GM19328 (cell line): ENCODE data around the gene ELF5.

Experiments
- ATAC-seq: cut with Tn5 transposase; IDR thresholded peaks from one replicate; pipeline ENCODE4 v1.9.1; 2021; ENCODE audit warnings: mild to moderate bottlenecking, moderate library complexity; ENCODE audit not compliant: unreplicated experiment

ELF5 gene

GRCh38 chr11:34513682-34514449 is at the start of gene ELF5:
ELF5 (minus strand) TSS chr11:34513794; CDS start chr11:34505749, 8,045 bp downstream.
- ATAC-seq: no peak

- no peak for ATAC-seq
Observed at GRCh38 chr11:34562976-34563375, 49.4 kb upstream of the ELF5 start.

DNA sequence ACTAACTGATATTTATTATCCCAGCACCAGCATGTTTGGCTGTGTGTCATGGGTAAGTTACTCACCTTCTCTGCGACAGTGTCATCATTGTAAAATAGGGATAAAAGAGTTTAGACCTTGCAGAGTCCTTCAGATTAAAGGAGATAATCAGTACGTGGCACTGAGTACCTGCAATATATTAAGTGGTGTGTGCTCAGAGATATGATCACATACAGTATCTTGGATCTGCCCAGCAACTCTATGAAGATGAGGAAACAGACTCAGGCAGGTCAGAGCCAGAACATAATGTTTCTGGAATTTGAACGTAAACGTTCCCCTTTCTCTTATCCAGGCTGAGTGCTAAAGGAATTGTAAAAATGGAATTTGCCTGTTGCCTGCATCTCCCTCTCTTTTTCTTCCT is 46.9 kb upstream of the ELF5 start:
- ATAC-seq: no peak

DNA sequence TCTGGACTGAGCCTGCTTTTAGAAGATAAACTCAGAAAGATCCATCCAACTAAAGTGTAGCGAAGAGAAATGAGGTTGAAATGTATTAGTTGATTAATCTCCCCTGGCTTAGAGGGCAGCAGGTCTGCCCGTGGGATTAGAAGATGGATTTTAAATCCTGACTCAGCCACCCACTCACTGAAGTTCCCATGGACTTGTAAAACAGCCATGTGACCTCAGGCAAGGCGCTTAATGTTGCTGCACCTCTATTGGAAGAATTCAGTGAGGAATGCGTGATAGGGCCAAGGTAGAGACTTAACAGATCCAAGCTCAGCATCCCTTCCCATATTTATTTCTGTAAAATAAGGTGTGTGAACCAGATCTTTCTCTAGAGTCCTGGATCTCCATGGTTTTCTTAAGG is 45.1 kb upstream of the ELF5 start:
- ATAC-seq: no peak

DNA sequence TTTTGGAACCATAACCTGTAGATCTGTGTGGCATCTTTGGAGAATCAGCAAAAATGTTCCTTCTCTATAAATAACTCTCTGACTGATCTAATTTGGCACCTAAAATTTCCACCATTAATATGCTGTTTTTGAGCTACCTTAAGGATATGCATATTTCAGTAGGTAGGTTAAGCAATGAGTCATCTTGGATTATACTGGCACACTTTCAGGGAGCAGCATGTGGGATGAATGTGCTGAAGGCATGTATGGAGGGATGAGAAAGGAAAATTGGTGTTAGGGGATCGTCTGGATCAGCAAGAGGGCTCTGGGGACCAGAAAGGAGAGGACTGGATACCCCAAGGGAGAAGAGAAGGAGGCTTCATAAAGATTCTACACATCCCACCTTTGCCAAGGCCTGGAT is 44.6 kb upstream of the ELF5 start:
- ATAC-seq: no peak

- ATAC-seq: no peak
Observed at GRCh38 chr11:34552270-34552669, 38.7 kb upstream of the ELF5 start.

DNA sequence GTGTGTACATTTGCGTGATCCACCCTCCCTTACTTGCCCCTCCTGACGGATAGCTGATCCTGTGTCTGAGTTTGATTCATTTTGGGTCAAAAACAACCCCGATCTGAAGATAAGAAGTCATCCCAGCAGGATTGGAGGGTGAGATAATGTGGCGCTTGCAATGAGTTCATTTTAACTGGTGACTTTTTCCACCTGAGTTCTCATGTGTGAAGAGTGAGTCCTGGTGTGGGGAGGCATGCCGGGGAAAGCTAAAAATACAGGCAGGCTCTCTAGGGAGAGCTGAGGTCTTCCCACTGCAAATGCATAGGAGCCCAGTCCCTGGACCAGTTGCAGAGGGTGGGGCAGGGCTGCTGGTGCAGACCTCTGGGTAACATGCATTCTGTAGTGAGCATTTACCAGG is 35.7 kb upstream of the ELF5 start:
- no peak for ATAC-seq

DNA sequence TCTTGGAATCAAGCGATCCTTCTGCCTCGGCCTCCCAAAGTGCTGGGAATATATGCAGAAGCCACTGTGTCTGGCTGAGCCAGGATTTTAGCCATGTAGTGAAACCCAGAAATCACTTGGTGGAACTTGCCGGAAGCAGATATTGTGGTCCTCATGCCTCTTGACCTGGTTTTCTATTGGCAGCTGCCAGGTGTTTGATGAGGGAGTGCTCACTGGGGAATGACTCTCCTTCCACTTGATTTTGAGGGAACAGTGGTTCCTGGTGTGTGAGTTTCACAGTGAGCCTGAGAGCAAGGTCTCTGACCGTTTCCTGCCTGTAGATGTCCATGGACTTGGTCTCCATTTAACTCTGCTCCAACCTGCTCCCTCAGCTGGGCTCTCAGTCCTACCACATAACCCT is 34.7 kb upstream of the ELF5 start:
- no peak for ATAC-seq

GRCh38 chr11:34546511-34547209 is 33.1 kb upstream of the ELF5 start:
- no peak for ATAC-seq

GRCh38 chr11:34542089-34542488 is 28.5 kb upstream of the ELF5 start:
- ATAC-seq: no peak

DNA sequence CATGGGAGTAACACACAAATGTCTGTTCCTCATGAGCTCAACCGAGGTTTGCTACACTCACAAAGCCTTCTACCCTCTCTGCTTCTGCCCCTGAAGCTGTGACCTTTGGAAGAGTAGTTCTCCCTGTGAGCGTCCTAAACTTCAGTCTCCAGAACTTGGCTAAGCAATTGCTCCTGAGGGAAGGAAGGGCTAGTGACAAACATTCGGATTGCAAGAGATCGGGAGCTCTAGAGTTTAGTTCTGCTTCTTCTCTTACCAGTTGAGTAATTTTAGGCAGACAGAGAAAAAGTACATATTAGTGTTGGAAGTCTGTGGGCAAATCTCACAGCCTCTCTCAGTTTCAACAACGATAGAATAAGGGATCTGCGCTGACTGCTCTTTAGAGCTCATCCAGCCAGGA is 27.3 kb upstream of the ELF5 start:
- no peak for ATAC-seq

GRCh38 chr11:34537636-34538035 is 24.0 kb upstream of the ELF5 start:
- no peak for ATAC-seq

- no peak for ATAC-seq
Observed at GRCh38 chr11:34536056-34536455, 22.5 kb upstream of the ELF5 start.

- no peak for ATAC-seq
Observed at GRCh38 chr11:34534826-34535225, 21.2 kb upstream of the ELF5 start.

DNA sequence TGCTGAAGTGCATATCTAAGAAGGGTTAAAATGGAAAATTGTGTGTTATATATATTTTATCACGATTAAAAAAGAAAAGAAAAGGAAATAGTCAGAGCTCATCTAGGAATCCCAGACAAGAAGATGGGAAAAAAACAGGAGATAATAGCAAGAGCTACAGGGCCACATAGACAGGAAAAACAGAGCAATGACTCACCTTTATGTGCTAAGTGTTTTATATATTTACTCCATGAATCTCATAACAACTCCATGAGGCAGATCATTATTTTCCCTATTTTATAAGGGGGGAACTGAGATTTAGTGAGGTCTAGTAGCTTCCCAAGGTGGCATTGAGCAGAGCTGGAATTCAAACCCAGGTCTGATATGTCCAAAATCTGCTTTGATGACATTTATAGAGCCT is 18.1 kb upstream of the ELF5 start:
- ATAC-seq: no peak

DNA sequence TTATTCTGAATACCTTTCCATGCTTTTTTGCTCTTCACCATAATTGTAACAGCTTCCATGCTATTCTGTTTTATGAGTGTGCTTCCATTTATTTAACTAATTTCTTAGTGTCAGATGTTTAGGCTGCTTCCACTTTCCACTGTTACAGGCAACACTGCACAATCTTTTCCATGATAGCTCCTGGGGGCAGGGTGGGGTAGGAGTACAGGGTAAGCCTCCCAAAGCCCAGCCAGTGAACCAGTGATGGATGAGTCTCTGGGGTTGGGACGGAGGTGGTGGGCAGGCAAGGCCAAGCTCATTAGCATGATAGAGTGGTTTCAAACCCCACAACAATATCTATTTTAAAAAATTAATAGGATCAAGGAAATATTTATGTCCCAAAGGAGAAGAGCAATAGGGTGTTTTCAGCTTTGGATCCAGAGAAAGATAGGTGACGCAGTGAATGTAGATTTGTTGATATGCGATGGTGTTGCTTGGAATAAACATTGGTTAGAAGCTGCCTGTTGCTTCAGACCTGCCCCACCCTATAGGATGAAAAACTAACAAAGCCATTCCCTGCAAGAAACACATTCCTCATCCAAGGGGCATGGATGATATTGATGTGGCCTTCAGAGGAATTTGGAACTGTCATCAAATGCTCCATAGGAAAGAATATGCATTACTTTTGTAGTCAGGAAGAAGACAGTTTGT is 17.1 kb upstream of the ELF5 start:
- ATAC-seq: no peak

- ATAC-seq: no peak
Observed at GRCh38 chr11:34529643-34530042, 16.0 kb upstream of the ELF5 start.

DNA sequence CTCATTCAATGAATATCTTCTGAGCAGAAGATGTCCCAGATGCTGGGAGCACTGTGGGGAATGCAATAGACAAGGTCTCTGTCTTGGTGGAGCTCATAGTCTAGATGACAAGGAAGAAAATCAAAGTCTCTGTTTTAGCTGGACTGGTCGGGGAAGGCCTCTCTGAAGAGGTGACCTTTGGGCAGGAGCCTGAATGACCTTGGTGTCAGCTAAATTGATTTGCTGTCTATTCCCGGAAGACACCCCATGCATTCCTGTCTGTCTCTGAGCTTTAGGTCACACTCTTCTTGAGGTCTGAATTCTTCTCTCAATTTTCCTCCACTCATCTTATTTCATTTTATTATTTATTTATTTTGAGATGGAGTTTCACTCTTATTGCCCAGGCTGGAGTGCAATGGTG is 14.5 kb upstream of the ELF5 start:
- no peak for ATAC-seq

GRCh38 chr11:34525888-34526657 is 12.5 kb upstream of the ELF5 start:
- ATAC-seq: no peak

DNA sequence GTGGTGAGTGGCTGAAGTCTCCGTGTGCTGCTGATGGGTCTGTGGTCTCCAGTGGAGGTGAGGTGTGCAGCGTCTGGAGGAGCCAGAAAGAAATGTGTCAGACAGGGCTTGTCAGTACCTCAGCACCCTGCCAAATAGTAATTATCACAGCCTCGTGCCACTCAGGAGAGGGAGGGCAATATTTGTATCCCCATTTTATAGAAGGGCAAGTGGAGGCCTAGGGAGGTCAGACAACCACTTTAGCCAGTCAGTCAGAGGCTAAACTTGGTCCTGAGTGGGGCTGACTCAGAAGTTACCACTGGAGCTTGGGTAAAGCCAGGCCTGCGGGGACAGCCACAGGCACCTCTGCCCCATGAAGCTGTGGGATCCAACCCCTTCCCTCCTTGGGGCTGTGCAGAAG is 11.5 kb upstream of the ELF5 start:
- no peak for ATAC-seq

DNA sequence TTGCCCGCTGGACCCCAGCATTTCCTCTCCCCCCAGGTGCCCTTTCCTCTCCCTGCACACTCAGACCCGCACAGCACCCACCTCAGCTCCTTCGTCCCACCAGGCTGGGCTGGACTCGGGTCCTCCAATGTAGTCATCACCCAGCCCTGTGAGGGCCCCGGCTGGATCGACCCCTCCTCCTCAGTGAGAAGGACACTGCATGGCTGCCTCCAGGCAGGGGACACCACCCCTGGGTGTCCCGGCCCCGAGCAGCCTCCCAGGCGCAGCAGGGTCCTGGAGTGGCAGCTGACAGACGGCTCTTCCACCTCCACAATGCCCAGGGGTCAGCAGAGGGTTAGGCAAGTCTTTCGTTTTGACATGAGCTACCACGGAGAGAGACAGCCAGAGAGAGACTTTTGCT is 11.1 kb upstream of the ELF5 start:
- ATAC-seq: no peak
